ENCODE data around the gene PLCH1.
"Not testable (repeated sequence)": the region's sequence is repeated elsewhere in the genome, so short reads cannot be mapped to it uniquely, and the experiment has no call there.

Gene PLCH1

DNA sequence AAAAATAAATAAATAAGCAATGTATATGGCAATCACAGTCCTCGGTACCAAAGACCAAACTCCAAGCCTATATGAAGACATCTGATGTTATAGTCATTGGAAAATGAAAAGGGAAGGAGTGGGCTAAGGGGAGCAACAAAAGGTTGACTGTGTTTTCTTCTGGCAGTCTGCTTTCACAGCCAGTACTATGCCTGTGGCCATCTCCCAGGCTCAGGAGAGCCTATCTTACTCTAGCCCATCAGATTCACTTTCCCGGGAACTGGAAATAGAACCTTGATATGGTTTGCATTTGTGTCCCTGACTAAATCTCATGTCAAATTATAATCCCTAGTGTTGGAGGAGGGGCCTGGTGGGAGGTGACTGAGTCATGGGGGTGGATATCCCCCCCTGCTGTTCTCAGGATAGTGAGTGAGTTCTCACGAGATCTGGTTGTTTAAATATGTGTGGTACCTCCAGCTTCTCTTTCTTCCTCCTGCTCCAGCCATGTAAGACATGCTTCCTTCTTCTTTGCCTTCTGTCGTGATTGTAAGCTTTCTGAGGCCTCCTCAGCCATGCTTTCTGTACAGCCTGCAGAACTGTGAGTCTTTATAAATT lies 105.3 kb downstream of the PLCH1 start:
- no peak for DNase-seq

DNA sequence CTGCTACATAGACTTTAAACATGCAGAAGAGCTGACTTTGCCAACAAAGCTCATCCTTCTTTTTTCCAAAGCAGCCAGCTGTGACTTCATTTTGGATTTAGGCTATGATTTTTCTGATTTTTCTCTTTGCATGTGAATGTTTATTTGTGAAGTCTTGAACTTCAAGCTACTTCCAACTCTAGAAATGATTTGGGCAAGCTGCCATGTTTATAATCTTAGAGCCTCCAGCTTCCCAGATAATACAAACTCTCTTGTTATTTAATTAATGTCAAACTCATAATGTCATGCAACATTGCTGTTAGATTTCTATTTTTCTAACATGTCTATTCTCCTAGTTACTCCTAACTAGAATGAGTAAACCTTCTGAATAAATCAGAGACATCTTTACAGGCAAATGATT lies 106.4 kb downstream of the PLCH1 start:
- not testable (repeated sequence) for DNase-seq

DNA sequence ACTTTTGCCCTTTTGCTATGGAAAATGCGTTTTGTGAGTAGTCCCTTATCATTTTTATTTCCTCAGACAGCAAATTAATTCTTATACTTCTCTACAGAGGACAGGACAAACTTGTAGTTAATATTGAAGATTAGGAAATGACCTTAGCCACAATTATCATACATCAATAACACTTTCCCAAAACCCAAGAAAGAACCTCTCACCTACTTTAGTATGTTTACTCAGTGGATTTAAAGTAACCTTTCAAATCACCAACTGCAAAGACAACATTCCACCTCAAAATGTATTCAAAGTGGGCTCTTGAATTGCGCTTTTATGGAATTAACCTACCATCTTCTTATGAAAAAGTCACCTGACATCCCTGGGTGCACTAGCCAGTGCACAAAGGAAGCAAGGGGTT lies 107.3 kb downstream of the PLCH1 start:
- no peak for DNase-seq

DNA sequence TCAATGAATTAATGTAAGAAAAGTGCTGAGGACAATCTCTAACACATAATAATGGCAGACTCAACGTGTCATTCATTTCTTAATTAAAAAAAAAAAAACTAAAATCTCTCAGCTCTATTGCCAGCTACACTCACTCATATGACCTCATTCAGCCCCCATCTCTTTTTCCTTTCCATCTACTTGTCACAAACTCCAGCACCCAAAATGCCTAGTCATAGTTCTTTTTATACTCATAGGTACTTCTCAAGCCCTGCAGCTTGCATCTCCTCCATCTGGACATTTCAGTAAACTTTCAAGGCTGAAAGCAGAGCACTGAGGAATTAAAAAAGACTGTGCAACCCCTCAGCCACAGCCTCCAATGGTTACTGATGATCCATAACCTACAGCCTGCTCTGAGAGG lies 109.8 kb downstream of the PLCH1 start:
- no peak for DNase-seq

DNA sequence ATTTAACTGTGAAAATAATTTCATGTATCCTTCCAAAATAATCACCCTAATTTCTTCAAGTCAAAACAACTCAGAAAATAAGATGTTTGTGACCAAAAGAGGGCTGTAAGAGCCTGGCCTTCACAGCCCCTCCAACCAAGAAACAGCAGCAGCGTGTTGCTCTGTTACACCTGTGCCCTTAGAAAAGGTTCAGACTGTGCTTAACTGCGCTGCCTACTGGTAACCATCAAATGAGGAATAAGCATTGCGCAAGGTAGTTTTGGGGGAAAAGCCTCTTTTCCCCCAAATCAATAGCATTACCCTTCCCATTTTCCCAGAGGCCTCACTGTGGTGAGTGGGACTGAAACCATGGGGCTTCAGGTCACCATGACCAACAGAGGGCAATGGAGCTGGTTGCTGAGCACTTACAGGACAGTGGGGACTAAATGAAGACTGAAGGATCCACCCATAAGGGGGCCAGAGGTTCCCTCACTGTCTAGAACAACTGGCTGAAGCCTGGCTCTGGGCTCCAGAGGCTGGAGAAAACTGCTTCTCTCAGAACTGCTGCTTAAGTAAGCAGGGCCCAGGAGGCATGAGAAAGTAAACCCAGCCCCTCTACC lies 110.7 kb downstream of the PLCH1 start:
- no peak for DNase-seq

DNA sequence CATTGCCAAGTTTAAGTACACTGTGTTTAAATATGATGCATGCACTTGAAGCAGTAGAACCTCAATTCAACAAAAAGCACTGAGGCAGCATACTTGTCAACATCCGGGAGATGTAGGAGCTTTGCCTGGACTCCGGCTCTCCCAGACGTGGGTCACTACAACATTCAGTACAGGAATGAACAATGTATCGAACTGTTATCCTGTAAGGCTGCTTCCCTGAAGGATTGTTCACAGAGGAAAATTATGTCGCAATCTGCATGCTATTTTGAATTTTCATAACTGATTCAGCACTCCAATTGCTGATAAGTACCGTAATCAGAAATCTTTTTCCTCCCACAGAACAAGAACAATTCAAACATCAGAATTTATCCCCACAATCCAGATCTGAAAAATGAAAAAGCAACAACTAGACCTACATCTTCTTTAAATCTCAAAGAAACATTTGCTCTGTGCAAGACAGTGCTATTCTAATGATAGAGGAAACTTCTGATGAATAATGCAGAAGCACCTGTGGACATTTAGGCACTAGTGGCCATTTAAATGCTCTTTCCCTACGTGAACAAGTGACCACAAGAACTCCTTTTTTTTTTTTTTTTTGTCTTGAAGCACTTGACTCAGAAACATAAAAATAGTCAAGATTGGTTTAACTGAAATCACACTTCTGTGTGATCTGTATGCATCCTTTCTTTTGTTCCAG lies 113.4 kb downstream of the PLCH1 start:
- no peak for DNase-seq

DNA sequence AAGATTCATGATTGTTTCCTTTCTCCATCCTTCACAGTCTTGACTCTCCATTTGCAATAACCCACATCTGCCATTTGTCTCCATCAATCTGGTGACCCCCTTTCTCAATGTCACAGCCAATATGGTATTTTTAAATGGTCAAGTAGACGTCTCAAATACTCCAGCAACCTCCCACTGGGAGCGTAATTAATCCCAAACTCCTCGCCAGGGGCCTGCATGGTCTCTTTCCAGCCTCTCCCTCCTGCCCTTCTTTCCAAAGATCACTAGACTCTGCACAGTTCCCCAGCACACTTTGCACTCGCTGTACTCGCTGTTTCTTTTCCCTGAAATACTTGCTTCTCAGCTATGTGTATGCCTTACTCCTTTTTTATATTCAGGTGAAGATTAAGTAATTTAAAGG lies 115.3 kb downstream of the PLCH1 start:
- no peak for DNase-seq

DNA sequence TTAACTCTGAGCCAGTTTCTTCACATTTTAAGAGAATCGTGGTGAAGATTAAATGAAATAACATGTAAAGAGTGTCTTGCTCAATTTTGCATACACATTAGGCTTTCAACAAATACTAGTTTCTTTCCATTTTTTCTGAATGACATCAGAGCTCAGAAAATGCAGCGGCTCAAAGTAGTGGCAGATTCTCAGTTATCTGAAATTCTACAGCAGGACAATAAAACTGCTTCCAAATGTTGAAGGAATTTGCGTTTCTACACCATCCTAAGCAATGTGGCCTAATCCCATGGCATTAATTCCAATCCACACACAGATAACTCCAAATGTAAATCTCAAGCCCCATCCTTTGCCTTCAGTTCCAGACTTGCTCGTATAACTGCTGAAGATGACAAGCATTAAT lies 115.8 kb downstream of the PLCH1 start:
- DNase-seq: no peak

DNA sequence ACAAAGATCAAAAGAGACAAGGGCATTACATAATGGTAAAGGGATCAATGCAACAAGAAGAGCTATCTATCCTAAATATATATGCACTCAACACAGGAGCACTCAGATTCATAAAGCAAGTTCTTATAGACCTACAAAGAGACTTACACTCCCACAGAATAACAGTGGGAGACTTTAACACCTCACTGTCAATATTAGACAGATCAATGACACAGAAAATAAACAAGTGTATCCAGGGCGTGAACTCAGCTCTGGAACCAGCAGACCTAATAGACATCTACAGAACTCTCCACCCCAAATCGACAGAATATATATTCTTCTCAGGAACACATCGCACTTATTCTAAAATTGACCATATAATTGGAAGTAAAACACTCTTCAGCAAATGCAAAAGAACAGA lies 122.2 kb downstream of the PLCH1 start:
- DNase-seq: not testable (repeated sequence)

DNA sequence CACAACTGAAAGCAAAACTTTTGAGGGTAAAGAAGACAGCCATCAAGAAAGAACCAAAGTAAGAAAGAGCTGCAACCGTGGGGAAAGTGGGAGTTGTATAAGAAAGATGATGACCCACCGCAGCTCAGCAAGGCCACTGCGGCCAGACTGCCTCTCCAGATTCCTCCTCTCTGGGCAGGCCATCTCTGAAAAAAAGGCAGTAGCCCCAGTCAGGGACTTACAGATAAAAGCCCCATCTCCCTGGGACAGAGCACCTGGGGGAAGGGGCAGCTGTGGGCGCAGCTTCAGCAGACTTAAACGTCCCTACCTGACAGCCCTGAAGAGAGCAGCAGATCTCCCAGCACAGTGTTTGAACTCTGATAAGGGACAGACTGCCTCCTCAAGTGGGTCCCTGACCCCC lies 124.3 kb downstream of the PLCH1 start:
- DNase-seq: not testable (repeated sequence)

DNA sequence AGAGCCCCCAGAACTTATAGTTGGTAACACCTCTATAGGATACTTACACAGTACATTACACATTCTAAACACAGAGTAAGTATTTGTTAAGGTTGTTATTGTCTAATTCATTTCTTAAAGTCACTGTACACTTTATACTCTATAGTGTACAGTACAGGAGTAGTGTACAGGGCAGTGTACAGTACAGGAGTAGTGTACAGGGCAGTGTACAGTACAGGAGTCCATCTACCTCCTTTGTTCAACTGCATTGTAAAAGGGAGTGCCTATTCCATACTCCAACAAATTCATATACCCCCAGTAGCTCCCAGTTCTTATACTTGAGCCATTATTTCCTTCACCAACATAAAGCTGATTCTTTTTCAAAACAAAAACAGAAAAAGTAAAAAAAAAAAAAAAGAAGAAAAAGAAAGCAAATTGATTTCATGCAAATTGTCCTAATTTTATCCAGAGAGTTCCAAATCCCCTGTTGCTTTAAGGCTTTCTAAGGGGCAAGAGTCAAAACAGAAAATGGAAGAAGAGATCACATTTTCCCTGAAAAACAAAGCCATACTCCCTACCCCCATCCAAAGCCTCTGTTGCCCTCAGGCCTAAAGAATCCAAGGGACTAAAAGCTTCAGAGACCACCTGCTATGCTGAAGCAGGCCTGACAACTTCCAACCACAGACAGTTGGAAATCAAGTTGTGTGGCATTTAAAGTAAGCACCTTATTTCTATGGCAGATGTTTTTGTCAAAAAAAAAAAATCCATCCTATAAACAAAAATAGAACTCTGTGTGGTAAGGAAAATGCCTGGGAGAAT lies 125.6 kb downstream of the PLCH1 start:
- DNase-seq: no peak

DNA sequence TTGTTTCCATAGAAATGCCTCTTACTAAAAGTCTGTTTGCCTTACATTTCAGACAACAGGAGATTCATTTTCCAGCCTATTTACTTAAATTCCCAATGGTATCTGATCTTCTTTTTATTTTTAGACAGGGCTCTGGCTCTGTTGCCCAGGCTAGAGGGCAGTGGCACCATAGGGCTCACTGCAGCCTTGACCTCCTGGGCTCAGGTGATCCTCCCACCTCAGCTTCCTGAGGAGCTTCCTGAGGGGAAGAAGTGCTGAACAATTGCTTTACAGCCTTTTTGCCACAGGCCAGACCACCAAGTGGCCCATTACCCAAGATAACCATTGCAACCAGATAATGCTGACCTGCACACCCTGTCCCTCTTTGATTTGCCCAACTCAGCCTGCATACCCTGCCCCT lies 126.3 kb downstream of the PLCH1 start:
- no peak for DNase-seq

DNA sequence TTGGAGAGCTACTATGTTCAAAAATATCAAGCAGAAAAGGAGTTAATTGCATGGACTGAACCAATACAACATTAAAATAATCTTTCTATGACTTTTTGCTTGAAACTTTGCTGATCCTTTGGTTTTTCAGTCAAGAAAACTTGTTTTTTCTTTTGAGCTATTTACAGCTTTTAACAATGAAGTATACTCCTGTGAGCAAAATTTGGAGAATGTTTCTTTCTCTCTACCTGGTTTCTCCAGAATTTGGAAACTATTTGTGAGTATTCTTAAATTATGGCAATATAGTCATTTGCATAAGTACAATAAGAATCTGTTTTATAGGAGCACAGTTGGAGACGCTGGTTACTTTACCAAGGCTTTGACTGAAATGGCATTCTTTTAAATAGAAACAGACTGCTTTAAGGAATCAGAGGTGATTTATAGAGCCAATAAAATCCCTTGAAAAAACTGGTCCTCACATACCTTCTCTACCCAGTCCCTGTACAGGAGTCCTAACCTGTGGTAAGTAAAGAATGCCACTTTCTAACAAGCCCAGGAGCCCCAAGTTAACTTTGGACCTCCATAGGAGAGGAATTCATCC lies 127.4 kb downstream of the PLCH1 start:
- DNase-seq: no peak

DNA sequence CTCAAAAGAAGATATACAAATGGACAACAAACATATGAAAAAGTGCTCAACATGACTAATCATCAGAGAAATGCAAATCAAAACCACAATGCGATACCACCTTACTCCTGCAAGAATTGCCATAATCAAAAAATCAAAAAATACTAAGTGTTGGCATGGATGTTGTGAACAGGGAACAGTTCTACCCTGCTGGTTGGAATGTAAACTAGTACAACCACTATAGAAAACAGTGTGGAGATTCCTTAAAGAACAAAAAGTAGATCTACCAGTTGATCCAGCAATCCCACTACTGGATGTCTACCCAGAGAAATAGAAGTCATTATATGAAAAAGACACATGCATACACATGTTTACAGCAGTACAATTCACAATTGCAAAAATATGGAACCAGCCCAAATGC lies 129.7 kb downstream of the PLCH1 start:
- not testable (repeated sequence) for DNase-seq

DNA sequence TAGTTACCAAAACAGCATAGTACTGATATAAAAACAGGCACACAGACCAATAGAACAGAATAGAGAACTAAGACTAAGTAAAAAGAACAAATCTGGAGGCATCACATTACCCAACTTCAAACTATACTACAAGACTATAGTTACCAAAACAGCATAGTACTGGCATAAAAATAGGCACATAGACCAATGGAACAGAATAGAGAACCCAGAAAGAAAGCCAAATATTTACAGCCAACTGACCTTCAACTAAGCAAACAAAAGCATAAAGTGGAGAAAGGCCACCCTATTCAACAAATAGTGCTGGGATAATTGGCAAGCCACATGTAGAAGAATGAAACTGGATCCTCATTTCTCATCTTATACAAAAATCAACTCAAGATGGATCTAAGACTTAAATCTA lies 130.5 kb downstream of the PLCH1 start:
- not testable (repeated sequence) for DNase-seq

DNA sequence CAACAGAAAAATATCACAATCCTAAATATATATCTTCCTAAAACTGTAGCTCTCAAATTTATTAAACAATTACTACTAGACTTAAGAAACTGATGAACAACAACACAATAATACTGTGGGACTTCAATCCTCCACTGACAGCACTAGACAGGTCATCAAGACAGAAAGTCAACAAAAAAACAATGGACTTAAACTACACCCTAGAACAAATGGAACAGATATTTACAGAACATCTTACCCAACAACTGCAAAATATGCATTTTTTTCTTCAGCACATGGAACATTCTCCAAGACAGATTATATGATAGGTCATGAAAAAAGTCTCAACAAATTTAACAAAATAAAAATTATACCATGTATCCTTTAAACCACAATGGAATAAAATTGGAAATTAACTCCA lies 133.4 kb downstream of the PLCH1 start:
- DNase-seq: no peak

DNA sequence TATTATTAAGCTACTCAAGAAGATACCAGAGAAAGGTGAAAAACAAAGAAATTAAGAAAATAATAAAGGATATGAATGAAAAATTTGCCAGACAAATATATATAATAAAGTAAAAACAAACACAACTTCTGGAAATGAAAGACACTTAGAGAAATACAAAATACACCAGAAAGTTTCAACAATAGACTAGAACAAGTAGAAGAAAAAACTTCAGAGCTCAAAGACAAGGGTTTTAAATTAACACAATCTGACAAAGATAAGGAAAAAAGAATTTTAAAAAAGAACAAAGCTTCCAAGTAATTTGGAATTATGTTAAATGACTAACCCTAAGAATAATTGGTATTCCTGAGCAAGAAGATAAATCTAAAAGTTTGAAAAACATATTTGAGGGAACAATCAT lies 135.3 kb downstream of the PLCH1 start:
- DNase-seq: no peak

DNA sequence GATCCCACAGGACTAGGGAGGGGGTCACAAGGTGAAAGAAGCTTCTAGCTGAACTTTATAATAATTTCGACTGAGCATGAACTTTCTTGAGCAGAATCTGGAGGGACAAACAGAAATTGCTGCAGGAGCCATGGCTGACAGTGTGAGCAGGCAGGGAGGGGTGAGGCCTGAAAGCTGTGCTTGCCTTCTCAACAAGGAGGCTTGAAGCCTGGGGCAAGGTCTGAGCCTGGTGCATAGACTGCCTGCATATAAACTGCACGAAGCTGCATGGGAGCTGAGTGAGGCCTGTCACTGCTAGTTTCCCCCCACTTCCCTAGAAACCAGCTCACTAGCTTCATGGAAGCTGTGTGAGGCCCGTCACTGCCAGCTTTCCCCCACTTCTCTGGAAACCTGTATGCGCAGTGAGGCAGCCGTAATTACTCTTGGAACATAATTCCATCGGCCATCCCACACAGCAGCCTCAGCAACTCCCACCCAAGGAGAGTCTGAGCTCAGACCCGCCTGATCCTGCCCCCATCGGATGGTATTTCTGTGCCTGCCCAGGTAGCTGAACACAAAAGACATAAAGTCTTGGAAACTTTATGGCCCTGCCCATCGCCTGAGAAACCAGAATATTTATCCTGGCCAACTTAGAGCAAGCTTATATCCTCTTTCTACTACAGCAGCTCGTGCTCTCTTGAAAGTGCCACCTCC lies 136.5 kb downstream of the PLCH1 start:
- no peak for DNase-seq

DNA sequence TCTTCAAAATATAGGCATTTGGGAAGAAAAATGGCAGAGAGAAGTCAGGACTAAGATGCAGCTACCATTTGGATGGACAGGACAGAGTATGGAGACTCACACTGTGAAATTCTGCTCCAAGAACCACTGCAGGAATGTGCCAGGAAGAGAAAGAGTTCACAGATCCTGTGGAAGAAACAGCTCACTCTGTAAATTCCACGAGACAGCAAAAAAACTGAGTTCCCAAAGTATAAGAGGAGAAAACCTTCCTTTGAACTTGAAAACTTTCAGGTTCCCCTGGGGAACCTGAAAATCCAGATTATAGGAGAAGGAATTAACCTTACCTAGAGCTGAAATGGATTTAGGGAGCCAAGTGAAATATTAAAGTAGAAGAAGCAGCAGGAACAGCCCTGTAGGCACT lies 137.1 kb downstream of the PLCH1 start:
- no peak for DNase-seq

DNA sequence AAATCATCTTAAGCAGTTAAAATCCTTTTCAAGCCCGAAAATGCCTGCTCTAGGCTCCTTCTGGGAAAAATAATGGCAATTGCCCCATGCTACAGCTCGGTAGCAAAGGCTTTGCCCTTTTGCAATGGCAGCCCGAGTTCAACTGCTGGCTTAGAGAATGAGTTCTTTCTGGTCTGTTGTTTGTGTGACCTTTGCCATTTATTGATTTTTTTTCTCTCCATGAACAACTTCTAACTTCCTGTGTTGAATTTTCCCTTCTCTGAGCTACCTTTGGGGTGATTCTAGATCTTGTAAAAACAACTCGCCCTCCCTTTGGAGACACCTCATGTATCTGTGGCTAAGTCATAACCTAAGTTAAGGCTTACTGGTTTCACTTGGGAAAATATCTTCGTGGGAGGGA lies 139.3 kb downstream of the PLCH1 start:
- DNase-seq: no peak

DNA sequence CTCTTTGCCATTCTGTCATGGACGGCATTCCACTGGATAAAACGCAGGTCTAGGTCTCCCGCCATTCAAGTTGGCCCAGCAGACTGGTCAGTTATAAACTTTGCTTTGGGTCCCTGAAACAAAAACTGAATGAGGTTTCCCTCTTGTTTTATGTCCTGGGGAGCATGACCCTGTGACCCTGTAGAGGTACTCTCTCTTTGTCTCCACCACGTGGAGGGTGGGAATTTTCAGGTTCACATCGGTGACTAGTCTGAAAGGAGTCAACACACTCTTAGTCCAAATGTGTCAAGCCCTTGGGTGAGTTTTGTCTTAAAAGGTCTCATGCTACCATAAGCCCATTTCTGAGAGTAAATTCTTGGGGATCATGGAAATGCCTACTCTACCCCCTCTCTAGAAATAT lies 139.9 kb downstream of the PLCH1 start:
- no peak for DNase-seq

DNA sequence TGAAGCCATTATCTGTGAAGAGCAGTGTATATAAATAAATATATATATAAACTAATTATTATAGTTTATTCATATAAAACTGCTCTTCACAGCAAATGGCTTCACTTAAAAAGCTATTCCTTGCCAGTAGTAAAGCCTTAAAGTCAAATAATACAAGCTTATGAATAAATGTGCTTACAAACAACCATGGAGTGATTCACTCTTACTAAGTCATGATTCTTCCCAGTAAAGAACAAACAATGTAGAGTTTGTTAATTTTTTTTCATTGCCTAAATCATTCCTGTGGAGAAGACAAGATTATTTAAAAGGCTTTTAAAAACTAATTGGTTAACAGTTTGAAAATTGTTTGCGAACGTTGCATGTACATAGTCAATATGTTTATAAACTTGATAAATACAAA lies 140.7 kb downstream of the PLCH1 start:
- DNase-seq: no peak

DNA sequence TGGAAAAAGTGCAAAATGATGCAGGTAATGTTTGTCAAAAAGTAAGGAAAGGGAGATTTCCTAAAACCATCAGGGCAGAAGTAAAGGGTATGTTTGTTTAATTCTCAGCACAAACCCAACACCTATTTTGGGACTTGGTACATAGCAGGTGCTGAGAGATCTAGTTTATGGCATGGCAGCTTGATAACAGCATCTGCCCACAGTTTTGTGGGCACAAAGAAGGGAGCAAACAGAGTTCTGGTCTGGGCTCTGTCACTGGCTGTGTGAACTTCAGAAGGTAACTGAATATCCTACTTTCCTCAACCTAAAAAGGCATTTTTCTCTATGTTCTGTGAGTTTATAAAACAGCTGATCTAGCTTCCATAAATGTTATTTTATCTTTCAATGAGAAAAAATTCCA lies 141.6 kb downstream of the PLCH1 start:
- DNase-seq: no peak

Measured in effector CD4-positive, alpha-beta T cell (primary cell).